K562 treated with DMSO at 1 percent for 24 hours (cell line): ENCODE data around the gene RFWD3. TPM values are rescaled to one million over a fixed set of nuclear protein-coding genes. Genes with fewer than 3 reads are reported as not detected.

Experiments used
- total RNA-seq: library from RNA; unstranded; fragments of 300-600 nt; gene quantifications from 2 replicates; pipeline ENCODE4 v1.2.3, GENCODE V29; 2022; ENCODE audit warnings: low read depth; ENCODE audit not compliant: insufficient read depth

The RFWD3 gene, protein sequence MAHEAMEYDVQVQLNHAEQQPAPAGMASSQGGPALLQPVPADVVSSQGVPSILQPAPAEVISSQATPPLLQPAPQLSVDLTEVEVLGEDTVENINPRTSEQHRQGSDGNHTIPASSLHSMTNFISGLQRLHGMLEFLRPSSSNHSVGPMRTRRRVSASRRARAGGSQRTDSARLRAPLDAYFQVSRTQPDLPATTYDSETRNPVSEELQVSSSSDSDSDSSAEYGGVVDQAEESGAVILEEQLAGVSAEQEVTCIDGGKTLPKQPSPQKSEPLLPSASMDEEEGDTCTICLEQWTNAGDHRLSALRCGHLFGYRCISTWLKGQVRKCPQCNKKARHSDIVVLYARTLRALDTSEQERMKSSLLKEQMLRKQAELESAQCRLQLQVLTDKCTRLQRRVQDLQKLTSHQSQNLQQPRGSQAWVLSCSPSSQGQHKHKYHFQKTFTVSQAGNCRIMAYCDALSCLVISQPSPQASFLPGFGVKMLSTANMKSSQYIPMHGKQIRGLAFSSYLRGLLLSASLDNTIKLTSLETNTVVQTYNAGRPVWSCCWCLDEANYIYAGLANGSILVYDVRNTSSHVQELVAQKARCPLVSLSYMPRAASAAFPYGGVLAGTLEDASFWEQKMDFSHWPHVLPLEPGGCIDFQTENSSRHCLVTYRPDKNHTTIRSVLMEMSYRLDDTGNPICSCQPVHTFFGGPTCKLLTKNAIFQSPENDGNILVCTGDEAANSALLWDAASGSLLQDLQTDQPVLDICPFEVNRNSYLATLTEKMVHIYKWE
- total RNA-seq = 43.4 and 47.4 TPM in 2 replicates

GRCh38 chr16:74666425-74667254 lies at the start of gene RFWD3:
TSS of gene RFWD3 (minus strand) at chr16:74666877. CDS start at chr16:74661449, 5,428 bp downstream.

GRCh38 chr16:74700438-74701225 lies 34.0 kb upstream of the RFWD3 start, which contains the start of gene MLKL:
TSS of gene MLKL (minus strand) at chr16:74700862. CDS start at chr16:74695757, 5,105 bp downstream.

GRCh38 chr16:74606521-74607309 lies 60.0 kb downstream of the RFWD3 start, which contains the start of gene GLG1:
TSS of gene GLG1 (minus strand) at chr16:74607114. CDS start at chr16:74607094, 20 bp downstream.

Other genes with a start within 250 kb of the RFWD3 start
- 3.8 and 8.9 TPM in 2 replicates for gene CLEC18B, start 245.4 kb downstream of the RFWD3 start, total RNA-seq
- 26.6 and 29.2 TPM in 2 replicates for gene GLG1, start 59.8 kb downstream of the RFWD3 start, total RNA-seq
- 7.2 and 7.4 TPM in 2 replicates for gene MLKL, start 34.0 kb upstream of the RFWD3 start, total RNA-seq
- gene FA2H, start 107.9 kb upstream of the RFWD3 start, total RNA-seq = not detected in 2 replicates